ENCODE data around the gene WDR36.
A peak's percentile ranks its signal among the peaks of the same experiment; 100 is the strongest.

Gene WDR36

DNA sequence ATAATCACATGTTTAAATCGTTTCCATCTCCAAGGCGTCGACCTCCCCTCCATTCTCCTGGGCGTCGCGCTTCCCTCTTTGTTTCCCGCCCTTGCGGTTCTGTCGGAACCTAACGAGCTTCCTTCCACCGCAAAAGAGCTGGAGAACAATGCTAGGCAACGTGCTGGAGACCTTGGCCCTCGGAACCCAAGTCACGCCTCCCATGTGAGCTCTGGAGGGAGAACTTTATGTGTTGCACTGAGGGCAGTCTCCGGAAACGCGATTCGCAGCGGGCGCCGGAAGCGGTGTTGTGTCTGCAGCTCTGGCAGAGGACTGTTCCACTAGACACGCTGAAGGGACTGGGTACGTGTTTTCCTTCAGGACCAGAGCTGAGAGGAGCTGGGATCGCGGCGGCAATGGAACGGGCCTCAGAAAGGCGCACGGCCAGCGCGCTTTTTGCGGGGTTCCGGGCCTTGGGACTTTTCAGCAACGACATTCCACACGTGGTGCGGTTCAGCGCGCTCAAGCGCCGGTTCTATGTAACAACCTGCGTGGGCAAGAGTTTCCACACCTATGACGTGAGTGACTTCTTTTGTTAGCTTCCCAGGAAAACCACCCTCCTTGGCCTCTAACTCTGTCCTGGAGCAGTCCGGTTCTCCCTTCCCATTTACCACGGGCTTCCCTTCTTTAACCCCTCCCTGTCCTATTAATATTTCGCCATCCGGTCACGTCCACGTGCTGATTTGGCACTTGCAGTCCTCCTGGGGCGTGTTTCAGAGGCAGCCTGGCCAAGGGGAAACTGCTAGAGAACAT is at the start of gene WDR36:
WDR36 (plus strand) TSS at position 287 of the 792 bp plus-strand sequence; CDS start at position 396, 109 bp downstream.
- Mint-ChIP-seq H3K9me3 (peaks cover 28% of the 10 kb centered on the region), H3K27me3 (ENCODE audit: low read depth, poor library complexity) (peaks cover 16% of the 10 kb centered on the region), H3K4me3 (peak within 1 kb of the TSS; percentile 98), H3K4me1 (peaks cover 30% of the 10 kb centered on the region), H3K36me3 (ENCODE audit: low read depth) (peaks cover 24% of the 10 kb centered on the region), H3K27ac (peak within 1 kb of the TSS; percentile 90)
- DNase-seq, result peak; percentile 86
- TF ChIP-seq CTCF (IDR thresholded peaks at IDR 0.05), result no peak

GRCh38 chr5:111043712-111044506 is 48.2 kb upstream of the WDR36 start:
- H3K27me3 Mint-ChIP-seq (ENCODE audit: low read depth, poor library complexity), result peaks cover 10% of the 10 kb centered on the region
- no peaks in the 10 kb centered on the region for H3K9me3 Mint-ChIP-seq

DNA sequence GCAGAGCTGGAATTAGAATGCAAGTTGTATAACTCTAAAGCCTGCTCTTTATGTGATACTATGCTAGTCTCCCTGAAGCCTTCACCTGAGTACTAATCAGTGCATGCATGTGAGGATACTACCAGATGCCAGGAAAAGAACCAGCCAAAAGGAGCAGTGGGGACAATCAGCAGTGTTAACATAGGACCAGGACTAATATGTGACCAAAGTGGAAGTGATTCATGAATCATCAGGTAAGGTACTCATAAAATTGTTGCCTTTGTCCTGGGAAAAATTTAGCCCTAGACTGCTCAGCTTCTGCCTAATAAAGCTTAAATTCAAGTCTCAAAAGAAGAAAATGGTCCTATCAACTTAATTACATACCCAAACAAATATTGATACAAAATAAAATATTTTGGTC is 34.1 kb upstream of the WDR36 start:
- no peaks in the 10 kb centered on the region for H3K4me1 Mint-ChIP-seq
- H3K27ac Mint-ChIP-seq, result no peak overlapping the region
- no peak overlapping the region for H3K4me3 Mint-ChIP-seq
- H3K36me3 Mint-ChIP-seq (ENCODE audit: low read depth), result no peaks in the 10 kb centered on the region
- peaks cover 6% of the 10 kb centered on the region for H3K9me3 Mint-ChIP-seq
- no peak for DNase-seq
- TF ChIP-seq CTCF (IDR thresholded peaks at IDR 0.05), result no peak
- H3K27me3 Mint-ChIP-seq (ENCODE audit: low read depth, poor library complexity), result peaks cover 27% of the 10 kb centered on the region

More at GRCh38 chr5:111043712-111044506, 48.2 kb upstream of the WDR36 start:
- TF ChIP-seq CTCF (IDR thresholded peaks at IDR 0.05), result no peak
- Mint-ChIP-seq H3K27ac (peak overlapping the region; percentile 53), H3K4me1 (peaks cover 15% of the 10 kb centered on the region), H3K4me3 (no peak overlapping the region), H3K36me3 (ENCODE audit: low read depth) (no peaks in the 10 kb centered on the region)
- DNase-seq, result peak; percentile 14

GRCh38 chr5:111060169-111060568 is 32.0 kb upstream of the WDR36 start:
- H3K27ac Mint-ChIP-seq, result no peak overlapping the region
- H3K4me3 Mint-ChIP-seq, result no peak overlapping the region
- H3K4me1 Mint-ChIP-seq, result no peaks in the 10 kb centered on the region
- H3K27me3 Mint-ChIP-seq (ENCODE audit: low read depth, poor library complexity), result peaks cover 26% of the 10 kb centered on the region
- H3K36me3 Mint-ChIP-seq (ENCODE audit: low read depth), result no peaks in the 10 kb centered on the region
- TF ChIP-seq CTCF (IDR thresholded peaks at IDR 0.05), result no peak
- peaks cover 3% of the 10 kb centered on the region for H3K9me3 Mint-ChIP-seq
- DNase-seq, result no peak

GRCh38 chr5:111061618-111062017 is 30.5 kb upstream of the WDR36 start:
- H3K27me3 Mint-ChIP-seq (ENCODE audit: low read depth, poor library complexity), result peaks cover 37% of the 10 kb centered on the region
- DNase-seq, result no peak

More at GRCh38 chr5:111061618-111062017, 30.5 kb upstream of the WDR36 start:
- no peak overlapping the region for H3K4me3 Mint-ChIP-seq
- no peaks in the 10 kb centered on the region for H3K9me3 Mint-ChIP-seq
- no peaks in the 10 kb centered on the region for H3K4me1 Mint-ChIP-seq
- no peaks in the 10 kb centered on the region for H3K36me3 Mint-ChIP-seq (ENCODE audit: low read depth)
- no peak overlapping the region for H3K27ac Mint-ChIP-seq
- no peak for TF ChIP-seq CTCF (IDR thresholded peaks at IDR 0.05)

All from nephron progenitor cell (in vitro differentiated cells).